Heart left ventricle (tissue), 16 donors: Measurements from ENCODE around the gene PCNP. TPM values are rescaled to one million over a fixed set of nuclear protein-coding genes. Genes with fewer than 3 reads are reported as not detected.
A peak's percentile ranks its signal among the peaks of the same experiment; 100 is the strongest.
"Not testable (repeated sequence)": the region's sequence is repeated elsewhere in the genome, so short reads cannot be mapped to it uniquely, and the experiment has no call there.

Source experiments
- ATAC-seq, 4 donors: fragments of 200-7000 bp; cut with Tn5 transposase; one replicate each; pipeline ENCODE4 v1.9.1; 2020 to 2022; ENCODE audit warnings: moderate library complexity in 4 of 4, mild to moderate bottlenecking in 3 of 4, moderate number of reproducible peaks in 1 of 4
- DNase-seq, 5 donors: peaks; one replicate each; pipeline ENCODE4 v3.0.0-alpha.2; 2020
- H3K27ac ChIP-seq, 12 donors: fragments of 200-600 bp; sonication (generic) in 4 of 12; one replicate each; pipeline versions ENCODE4 v1.5.0 to v1.8.0; 2016 to 2022; ENCODE audit warnings: mild to moderate bottlenecking in 2 of 12
- H3K27me3 ChIP-seq, 9 donors: fragments of 200-600 bp; sonication (generic) in 2 of 9; one replicate each; pipeline versions ENCODE4 v1.5.1 to v1.8.0; 2016 to 2022; ENCODE audit warnings: mild to moderate bottlenecking in 3 of 9
- H3K36me3 ChIP-seq, 9 donors: fragments of 200-600 bp; sonication (generic) in 2 of 9; one replicate each; pipeline versions ENCODE4 v1.5.0 to v1.8.0; 2018 to 2022; ENCODE audit warnings: mild to moderate bottlenecking in 2 of 9
- H3K4me1 ChIP-seq, 12 donors: fragments of 200-600 bp; sonication (generic) in 4 of 12; one replicate each; pipeline versions ENCODE4 v1.5.0 to v1.8.0; 2016 to 2022; ENCODE audit warnings: mild to moderate bottlenecking in 3 of 12
- H3K4me3 ChIP-seq, 12 donors: fragments of 200-600 bp; sonication (generic) in 4 of 12; one replicate each; pipeline versions ENCODE4 v1.5.0 to v1.8.0; 2017 to 2022; ENCODE audit warnings: mild to moderate bottlenecking in 9 of 12, moderate library complexity in 4 of 12
- H3K9me3 ChIP-seq, 12 donors: fragments of 200-600 bp; sonication (generic) in 4 of 12; one replicate each; pipeline versions ENCODE4 v1.5.0 to v1.8.0; 2016 to 2022; ENCODE audit warnings: mild to moderate bottlenecking in 1 of 12
- POLR2A ChIP-seq, 2 donors: fragments of 450-650 bp; IDR thresholded peaks; one replicate each; pipeline ENCODE4 v1.6.1; 2017; ENCODE audit warnings: antibody characterized with exemption in 2 of 2, mild to moderate bottlenecking in 2 of 2, moderate library complexity in 2 of 2
- WGBS, 4 donors: extraction: QIAGEN DNeasy Blood & Tissue Kit in 2 of 4; methylation state at CpG; one replicate each; pipeline versions ENCODE4 v1.1.5 to v1.1.7; 2013 to 2018; 5-methylcytosine and 5-hydroxymethylcytosine counted together
- intact Hi-C, 10 donors: fragments of 100-400 bp; cut with DNase I; formaldehyde crosslinking; loops; one replicate each; pipeline versions ENCODE4 v1.11.1 to v1.14.2; 2022
- polyA plus RNA-seq, 2 donors: library from polyadenylated mRNA; stranded (reverse); fragments of 200-250 nt; gene quantifications; one replicate each; pipeline ENCODE4 v1.2.3, GENCODE V29; 2013
- total RNA-seq, 9 donors: library from RNA; depleted of rRNA in 2 of 9; stranded (reverse); fragments of >200 nt in 2 of 9; fragmentation: NEBNext Ultra II Directional in 3 of 9; extraction: Animal tissue kit (Norgen Biotek cat#: 25700) in 3 of 9; gene quantifications; one replicate each; pipeline versions ENCODE4 v1.1.0 to v1.2.4, GENCODE V29; 2016 to 2023
- TF ChIP-seq, protein P1 (sequence below), 12 donors: fragments of 200-600 bp; sonication (generic) in 4 of 12; IDR thresholded peaks; one replicate each; pipeline versions ENCODE4 v1.5.0 to v1.8.0; 2018 to 2022; ENCODE audit warnings: antibody characterized with exemption in 12 of 12, mild to moderate bottlenecking in 5 of 12
- donor health status: ischemic (EF 13 %, LVEDD 7.1; RV severe dilation, severe dysfunction).
- donor health status: healthy with polysubstance abuse.
- donor health status: DM: no; HTN: yes; CAD: no.
- donor health status: DM: no; HTN: no; CAD: no.
- donor health status: ischemic (EF 25% LVEDD 6.9; RV normal size, moderate dysfunction).
- donor health status: ischemic (EF 25% LVEDD 5.7; RV mildly dilated, moderate dysfunction).
- donor health status: healthy.
- donor health status: DM: yes; HTN: yes; CAD: no.
- donor health status: ischemic (EF 35%, LVEDD 5.7; RV mildly dilated, moderate dysfunction).
- donor health status: nonischemic (EF 11% LVEDD 7.7; RV severe dilation, severe dysfunction).
- donor health status: DM: yes; HTN: yes; CAD: no.
- donor health status: PGD.
- donor health status: ischemic (EF 29% LVEDD 5.4; RV normal size, mild dysfunction).
- donor health status: nonischemic (EF 23%, LVEDD 6.1; RV moderate dilation, normal function).

Gene PCNP
- total and polyA plus RNA-seq, 11 donors: 49.7 to 141 (median 118) TPM

DNA sequence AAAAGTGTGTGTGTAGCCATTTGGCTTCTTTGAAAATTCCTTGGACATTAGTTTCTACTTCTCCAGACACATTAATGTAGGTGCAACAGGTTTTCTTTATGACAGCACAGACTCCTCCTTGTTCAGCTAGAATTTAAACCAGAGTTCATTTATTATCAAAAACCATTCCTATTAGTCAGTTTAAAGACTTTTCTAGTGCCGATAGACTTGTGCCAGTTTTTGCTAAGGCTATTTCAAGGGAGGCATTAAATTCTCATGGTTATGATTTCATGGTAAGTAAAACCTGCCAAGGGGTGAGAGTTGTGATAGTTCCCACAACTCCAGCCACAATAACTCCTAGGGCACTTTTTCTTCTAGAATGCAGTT lies 40.4 kb upstream of the PCNP start:
- H3K4me1 ChIP-seq: peaks cover 0 to 5% (median 0%) of the 10 kb centered on the region in 12 donors
- ATAC-seq: no peak
- intact Hi-C loops: no loop called here
- no peak for DNase-seq
- no peak overlapping the region for H3K4me3 ChIP-seq
- peak overlapping the region in 1 of 12 donors; percentile 21 for H3K27ac ChIP-seq
- TF ChIP-seq POLR2A (IDR thresholded peaks at IDR 0.05): no peak
- TF ChIP-seq, protein P1, sequence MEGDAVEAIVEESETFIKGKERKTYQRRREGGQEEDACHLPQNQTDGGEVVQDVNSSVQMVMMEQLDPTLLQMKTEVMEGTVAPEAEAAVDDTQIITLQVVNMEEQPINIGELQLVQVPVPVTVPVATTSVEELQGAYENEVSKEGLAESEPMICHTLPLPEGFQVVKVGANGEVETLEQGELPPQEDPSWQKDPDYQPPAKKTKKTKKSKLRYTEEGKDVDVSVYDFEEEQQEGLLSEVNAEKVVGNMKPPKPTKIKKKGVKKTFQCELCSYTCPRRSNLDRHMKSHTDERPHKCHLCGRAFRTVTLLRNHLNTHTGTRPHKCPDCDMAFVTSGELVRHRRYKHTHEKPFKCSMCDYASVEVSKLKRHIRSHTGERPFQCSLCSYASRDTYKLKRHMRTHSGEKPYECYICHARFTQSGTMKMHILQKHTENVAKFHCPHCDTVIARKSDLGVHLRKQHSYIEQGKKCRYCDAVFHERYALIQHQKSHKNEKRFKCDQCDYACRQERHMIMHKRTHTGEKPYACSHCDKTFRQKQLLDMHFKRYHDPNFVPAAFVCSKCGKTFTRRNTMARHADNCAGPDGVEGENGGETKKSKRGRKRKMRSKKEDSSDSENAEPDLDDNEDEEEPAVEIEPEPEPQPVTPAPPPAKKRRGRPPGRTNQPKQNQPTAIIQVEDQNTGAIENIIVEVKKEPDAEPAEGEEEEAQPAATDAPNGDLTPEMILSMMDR (IDR thresholded peaks at IDR 0.05): no peak
- H3K36me3 ChIP-seq: no peaks in the 10 kb centered on the region
- no peaks in the 10 kb centered on the region for H3K27me3 ChIP-seq
- no peaks in the 10 kb centered on the region for H3K9me3 ChIP-seq
- WGBS, 4 donors: 78 to 92% (median 84%) methylated on average over 1 of the region's 1 CpG

- Histone ChIP-seq H3K4me3 (no peak overlapping the region), H3K27me3 (no peaks in the 10 kb centered on the region), H3K4me1 (peaks cover 0 to 5% (median 0%) of the 10 kb centered on the region in 12 donors), H3K9me3 (no peaks in the 10 kb centered on the region), H3K27ac (no peak overlapping the region), H3K36me3 (no peaks in the 10 kb centered on the region)
- 79 to 93% (median 84%) methylated on average over 5 of the region's 5 CpGs for WGBS, 4 donors
- ATAC-seq (no peak), DNase-seq (no peak)
- intact Hi-C loops: no loop called here
- TF ChIP-seq POLR2A (IDR thresholded peaks at IDR 0.05): no peak
- TF ChIP-seq, protein P1 (IDR thresholded peaks at IDR 0.05): no peak
Observed at GRCh38 chr3:101535221-101535620, 38.8 kb upstream of the PCNP start.

DNA sequence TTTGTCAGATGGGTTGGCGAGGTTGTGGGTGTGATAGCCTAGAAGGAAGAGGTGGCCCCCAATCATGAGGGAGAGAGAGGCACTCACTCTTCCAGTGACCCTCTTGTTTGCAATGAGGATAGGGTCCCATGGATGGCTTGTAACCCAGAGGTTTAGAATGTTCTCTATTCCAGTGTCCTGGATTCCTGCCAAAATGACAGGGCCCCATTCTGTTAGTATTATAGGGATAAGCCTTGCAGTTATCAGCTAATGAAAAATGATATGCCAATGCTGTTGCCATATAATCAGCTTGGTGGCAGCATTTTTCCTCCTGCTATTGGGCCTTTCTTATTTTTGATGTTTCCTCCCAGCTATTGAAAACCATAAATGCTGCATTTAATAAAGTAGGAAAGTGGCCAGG lies 37.7 kb upstream of the PCNP start:
- ATAC-seq (no peak), DNase-seq (no peak)
- 94 to 100% (median 96%) methylated on average over 1 of the region's 1 CpG for WGBS, 4 donors
- TF ChIP-seq, protein P1 (IDR thresholded peaks at IDR 0.05): no peak
- no peak for TF ChIP-seq POLR2A (IDR thresholded peaks at IDR 0.05)
- no peaks in the 10 kb centered on the region for H3K9me3 ChIP-seq
- intact Hi-C loops: no loop called here
- H3K27me3 ChIP-seq: no peaks in the 10 kb centered on the region
- H3K4me3 ChIP-seq: no peak overlapping the region
- H3K4me1 ChIP-seq: peaks cover 0 to 5% (median 0%) of the 10 kb centered on the region in 12 donors
- H3K36me3 ChIP-seq: no peaks in the 10 kb centered on the region
- H3K27ac ChIP-seq: no peak overlapping the region

GRCh38 chr3:101536955-101537354 lies 37.0 kb upstream of the PCNP start:
- H3K4me1 ChIP-seq, H3K4me3 ChIP-seq, H3K9me3 ChIP-seq, H3K27ac ChIP-seq, ATAC-seq, H3K27me3 ChIP-seq, intact Hi-C loops, DNase-seq, H3K36me3 ChIP-seq: not testable (repeated sequence)
- 73 to 88% (median 79%) methylated on average over 1 of the region's 1 CpG for WGBS, 4 donors

- intact Hi-C loops: no loop called here
- TF ChIP-seq, protein P1 (IDR thresholded peaks at IDR 0.05): no peak
- no peak overlapping the region for H3K27ac ChIP-seq
- DNase-seq (no peak), ATAC-seq (no peak)
- no peaks in the 10 kb centered on the region for H3K27me3 ChIP-seq
- H3K4me3 ChIP-seq: no peak overlapping the region
- no peaks in the 10 kb centered on the region for H3K4me1 ChIP-seq
- no peaks in the 10 kb centered on the region for H3K36me3 ChIP-seq
- no peaks in the 10 kb centered on the region for H3K9me3 ChIP-seq
Observed at GRCh38 chr3:101542957-101543356, 31.0 kb upstream of the PCNP start.
